Esophagus squamous epithelium (tissue), 4 donors: ENCODE results near the gene TMEM132D.

Experiments
- CTCF ChIP-seq, 6 experiments: fragments of 450-650 bp in 4 of 6; fragments of 200-600 bp in 2 of 6; sonication (generic) in 2 of 6; IDR thresholded peaks; one replicate each; pipeline ENCODE4 v1.5.1; 2016 to 2019; ENCODE audit warnings: antibody characterized with exemption in 6 of 6, mild to moderate bottlenecking in 4 of 6, moderate library complexity in 4 of 6
- POLR2A ChIP-seq, 4 donors: fragments of 450-650 bp; IDR thresholded peaks; one replicate each; pipeline ENCODE4 v1.6.1; 2017; ENCODE audit warnings: antibody characterized with exemption in 4 of 4, mild to moderate bottlenecking in 4 of 4, moderate library complexity in 3 of 4

DNA sequence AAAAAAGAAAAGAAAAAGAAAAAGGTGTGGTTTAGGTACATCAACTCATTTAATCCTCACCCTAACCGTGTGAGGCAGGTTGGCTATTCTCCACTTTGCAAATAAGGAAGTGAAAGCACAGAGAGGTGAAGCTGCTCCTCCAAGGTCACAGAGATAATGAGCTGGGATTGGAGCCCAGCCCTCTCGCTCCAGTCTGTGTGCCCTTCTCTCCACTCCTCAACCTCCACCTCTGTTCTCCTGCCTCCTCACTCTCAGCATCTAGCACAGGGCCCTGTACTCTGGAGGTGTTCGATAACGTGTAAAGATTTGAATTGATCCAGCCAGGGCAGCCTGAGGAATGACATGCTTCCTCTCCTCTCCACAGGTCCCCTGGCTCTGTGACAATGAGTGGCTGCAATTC lies 502.3 kb downstream of the TMEM132D start:
- no peak for TF ChIP-seq CTCF (IDR thresholded peaks at IDR 0.05)
- TF ChIP-seq POLR2A (IDR thresholded peaks at IDR 0.05): no peak
